Panc1 (cell line): Measurements from ENCODE around the gene GPRASP3. TPM values are rescaled to one million over a fixed set of nuclear protein-coding genes. Genes with fewer than 3 reads are reported as not detected.

Experiments used
- ATAC-seq: fragments of 200-7000 bp; cut with Tn5 transposase; 2 replicates; pipeline ENCODE4 v1.9.1; 2020; ENCODE audit warnings: mild to moderate bottlenecking, moderate library complexity
- BruUV-seq: library from RNA; stranded (reverse); fragments of 400-500 nt; replicated peaks from 2 replicates; lab custom pipeline; 2021; lab: Mats Ljungman, UMichigan
- CTCF ChIA-PET: fragments of 300-600 bp; sonication (Branson Sonifier 250); formaldehyde crosslinking; loops from one replicate; lab custom pipeline; 2022; ENCODE audit warnings: antibody characterized with exemption; lab: Charles Lee
- POLR2A ChIA-PET: fragments of 300-600 bp; sonication (Branson Sonifier 250); formaldehyde crosslinking; loops from one replicate; lab custom pipeline; 2022; ENCODE audit warnings: antibody characterized with exemption; lab: Charles Lee
- DNase-seq: peaks from one replicate; pipeline ENCODE4 v3.0.0-alpha.2; 2010; ENCODE audit warnings: low read depth, low spot score
- H3K27ac ChIP-seq: 2 replicates; pipeline ENCODE4 v1.5.1; 2011; ENCODE audit warnings: mild to moderate bottlenecking, low read length, inconsistent platforms
- H3K27me3 ChIP-seq: fragments of 200-500 bp; sonication (Bioruptor generic); 2 replicates; pipeline ENCODE4 v1.6.0; 2014; ENCODE audit warnings: low read length, inconsistent platforms; ENCODE audit not compliant: control insufficient read depth, insufficient read depth
- H3K36me3 ChIP-seq: fragments of 200-500 bp; sonication (Bioruptor generic); 2 replicates; pipeline ENCODE4 v1.5.1; 2014; ENCODE audit warnings: inconsistent platforms, mild to moderate bottlenecking, low read length, moderate library complexity; ENCODE audit not compliant: control insufficient read depth, insufficient read depth
- H3K4me1 ChIP-seq: 2 replicates; pipeline ENCODE4 v1.5.1; 2011; ENCODE audit warnings: inconsistent platforms, mild to moderate bottlenecking, low read length, moderate library complexity; ENCODE audit not compliant: control insufficient read depth, insufficient read depth
- H3K4me3 ChIP-seq, 2 experiments: 2 replicates each; pipeline ENCODE4 v1.5.1; 2011 to 2012; ENCODE audit warnings: low read depth in 2 of 2, low read length in 2 of 2, mild to moderate bottlenecking in 2 of 2, inconsistent platforms in 1 of 2, moderate library complexity in 1 of 2
- H3K9me3 ChIP-seq: fragments of 200-500 bp; sonication (Bioruptor generic); 2 replicates; pipeline ENCODE4 v1.5.1; 2014; ENCODE audit warnings: low read depth, mild to moderate bottlenecking, inconsistent platforms, low read length, moderate library complexity; ENCODE audit not compliant: control insufficient read depth, insufficient read depth
- CTCF ChIP-seq: fragments of 450-650 bp; IDR thresholded peaks from 2 replicates; pipeline ENCODE4 v1.5.1; 2017; ENCODE audit warnings: mild to moderate bottlenecking
- POLR2AphosphoS5 ChIP-seq: IDR thresholded peaks from 2 replicates; pipeline ENCODE4 v1.6.1; 2012; ENCODE audit warnings: mild to moderate bottlenecking, low read depth, low read length, moderate library complexity
- REST ChIP-seq, 2 experiments: IDR thresholded peaks; 2 replicates each; pipeline ENCODE4 v1.6.1; 2011 to 2012; ENCODE audit warnings: low read depth in 2 of 2, control low read depth in 1 of 2, low read length in 1 of 2, mild to moderate bottlenecking in 1 of 2, moderate library complexity in 1 of 2; ENCODE audit not compliant: insufficient read depth in 1 of 2
- SIN3A ChIP-seq: IDR thresholded peaks from 2 replicates; pipeline ENCODE4 v1.6.1; 2012; ENCODE audit warnings: low read depth, mild to moderate bottlenecking, low read length, moderate library complexity, borderline replicate concordance; ENCODE audit not compliant: insufficient read depth
- TCF7L2 ChIP-seq: IDR thresholded peaks from 2 replicates; pipeline ENCODE4 v1.6.1; 2011; ENCODE audit warnings: mild to moderate bottlenecking, low read depth, low read length, inconsistent platforms
- in situ Hi-C: cut with HindIII; loops from 2 replicates; pipeline ENCODE4 v1.10.0; 2016; ENCODE audit warnings: low sequenced_read_pairs, low pct_unique_long_range_greater_than_20kb
- intact Hi-C: fragments of 100-400 bp; cut with micrococcal nuclease; formaldehyde crosslinking; loops from one replicate; pipeline ENCODE4 v1.10.0; 2022; ENCODE audit not compliant: unreplicated experiment
- total RNA-seq: library from RNA; stranded (reverse); gene quantifications from one replicate; pipeline ENCODE4 v1.2.1, GENCODE V29; 2021; ENCODE audit not compliant: unreplicated experiment

The GPRASP3 gene
- total RNA-seq, 1 experiment from 2014 or later: 5.6 TPM

GRCh38 chrX:102727761-102728160, 7.2 kb downstream of the GPRASP3 start:
- ChIA-PET CTCF (interaction anchor here (0.6 to 0.7 kb wide), 2 partner anchors 441 to 453 kb away, joined by 8 to 14 read pairs; no protein-coding TSS in a partner anchor), POLR2A (no interaction called here)
- Histone ChIP-seq H3K36me3 (no peaks in the 10 kb centered on the region), H3K4me3 (no peak overlapping the region), H3K27ac (no peak overlapping the region), H3K4me1 (no peaks in the 10 kb centered on the region), H3K27me3 (no peaks in the 10 kb centered on the region), H3K9me3 (no peaks in the 10 kb centered on the region)
- TF ChIP-seq CTCF: no peak
- no peak for TF ChIP-seq POLR2AphosphoS5
- no peak for TF ChIP-seq TCF7L2
- no peak for TF ChIP-seq SIN3A
- no peak for TF ChIP-seq REST (IDR thresholded peaks at IDR 0.05; ENCODE audit: insufficient read depth in 1 of 2, low read depth in 2 of 2, low read length in 1 of 2)
- intact Hi-C loops: loop anchor here (10.0 kb wide), 1 partner anchor 107 kb away; no protein-coding TSS in a partner anchor
- BruUV-seq: no TSS peak
- no peak for DNase-seq
- in situ Hi-C loops: no loop called here
- ATAC-seq: no peak

GRCh38 chrX:102728646-102729045, 8.1 kb downstream of the GPRASP3 start:
- POLR2A ChIA-PET: no interaction called here
- TF ChIP-seq CTCF (no peak), TCF7L2 (no peak), SIN3A (no peak), REST (IDR thresholded peaks at IDR 0.05; ENCODE audit: insufficient read depth in 1 of 2, low read depth in 2 of 2, low read length in 1 of 2) (no peak), POLR2AphosphoS5 (no peak)
- H3K27ac ChIP-seq: no peak overlapping the region
- ATAC-seq: no peak
- no peaks in the 10 kb centered on the region for H3K9me3 ChIP-seq
- CTCF ChIA-PET: interaction anchor here (0.7 kb wide), 1 partner anchor 452 kb away, joined by 8 read pairs; no protein-coding TSS in a partner anchor
- no peak for DNase-seq
- H3K27me3 ChIP-seq: no peaks in the 10 kb centered on the region
- BruUV-seq: no TSS peak
- no peak overlapping the region for H3K4me3 ChIP-seq
- no peaks in the 10 kb centered on the region for H3K36me3 ChIP-seq
- in situ Hi-C loops: no loop called here
- intact Hi-C loops: loop anchor here (10.0 kb wide), 1 partner anchor 106 kb away; no protein-coding TSS in a partner anchor
- no peaks in the 10 kb centered on the region for H3K4me1 ChIP-seq
